Motor neuron (in vitro differentiated cells): ENCODE data around the gene EPHB2. TPM values are rescaled to one million over a fixed set of nuclear protein-coding genes. Genes with fewer than 3 reads are reported as not detected.
A peak's percentile ranks its signal among the peaks of the same experiment; 100 is the strongest.

Experiments used
- ATAC-seq, 8 experiments: fragments of 200-7000 bp; cut with Tn5 transposase; replicated peaks in 6 of 8; 2 replicates each; pipeline ENCODE4 v1.8.0; 2021; ENCODE audit warnings: mild to moderate bottlenecking in 8 of 8, moderate library complexity in 8 of 8
- H3K27ac ChIP-seq, 2 donors: fragments of 250-450 bp; sonication (Bioruptor Pico); 2 replicates each; pipeline ENCODE4 v1.9.0; 2021; ENCODE audit warnings: antibody characterized with exemption in 2 of 2, mild to moderate bottlenecking in 2 of 2, moderate library complexity in 1 of 2
- H3K4me1 ChIP-seq, 2 donors: fragments of 250-450 bp; sonication (Bioruptor Pico); replicated peaks in 1 of 2; 2 replicates each; pipeline ENCODE4 v1.6.1; 2021; ENCODE audit warnings: antibody characterized with exemption in 2 of 2, mild to moderate bottlenecking in 2 of 2, moderate library complexity in 1 of 2
- H3K4me3 ChIP-seq, 5 donors: fragments of 250-450 bp; sonication (Bioruptor Pico); 2 replicates each; pipeline ENCODE4 v1.9.0; 2021; ENCODE audit warnings: antibody characterized with exemption in 5 of 5, mild to moderate bottlenecking in 5 of 5, moderate library complexity in 4 of 5
- WGBS, 10 experiments: fragments of 450-650 bp; shearing (Covaris generic); methylation state at CpG; one replicate each; pipeline ENCODE4 v1.0.0; 2022; 5-methylcytosine and 5-hydroxymethylcytosine counted together
- in situ Hi-C, 9 experiments: fragments of 400-800 bp; cut with MboI; loops; one replicate each; pipeline ENCODE4 v1.15.0; 2021; ENCODE audit warnings: low sequenced_read_pairs in 9 of 9, low pct_unique_long_range_greater_than_20kb in 2 of 9; ENCODE audit not compliant: unreplicated experiment in 9 of 9
- total RNA-seq, 8 experiments: library from RNA; unstranded; fragments of 300-600 nt; gene quantifications; 2 replicates each; pipeline versions ENCODE4 v1.2.3 to v1.2.4, GENCODE V29; 2022

The EPHB2 gene
- total RNA-seq, 8 experiments from 2014 or later: 0.42 to 64.1 (median 41.8) TPM

GRCh38 chr1:22860414-22860800, 149.8 kb downstream of the EPHB2 start:
- in situ Hi-C loops: loop anchor here in 3 of 9 experiments (25.0 kb wide), 1 partner anchor 173 kb away; no protein-coding TSS in a partner anchor

GRCh38 chr1:22860883-22861385, 150.3 kb downstream of the EPHB2 start:
- H3K4me1 ChIP-seq: peaks cover 4 to 11% of the 10 kb centered on the region in 2 donors

More at GRCh38 chr1:22860414-22860800, 149.8 kb downstream of the EPHB2 start:
- Histone ChIP-seq H3K4me1 (peaks cover 4 to 11% of the 10 kb centered on the region in 2 donors), H3K27ac (no peak overlapping the region), H3K4me3 (no peak overlapping the region)
- WGBS, 10 experiments: 67 to 100% (median 79%) methylated on average over 1 to 5 of the region's 9 CpGs; no CpG with 5 or more reads in 5 of the 10 experiments
- ATAC-seq: no peak

GRCh38 chr1:22861764-22862440, 151.3 kb downstream of the EPHB2 start:
- in situ Hi-C loops: loop anchor here in 3 of 9 experiments (25.0 kb wide), 1 partner anchor 175 kb away; no protein-coding TSS in a partner anchor
- H3K4me3 ChIP-seq: no peak overlapping the region
- H3K4me1 ChIP-seq: peaks cover 4 to 11% of the 10 kb centered on the region in 2 donors
- peak; percentile 68 to 98 (median 94) for ATAC-seq
- peak overlapping the region; percentile 4 to 7 for H3K27ac ChIP-seq
- 0 to 80% (median 53%) methylated on average over 1 to 4 of the region's 4 CpGs; no CpG with 5 or more reads in 3 of the 10 experiments for WGBS, 10 experiments

More at GRCh38 chr1:22860883-22861385, 150.3 kb downstream of the EPHB2 start:
- in situ Hi-C loops: loop anchor here in 3 of 9 experiments (25.0 kb wide), 1 partner anchor 174 kb away; no protein-coding TSS in a partner anchor
- 63 to 88% (median 80%) methylated on average over 1 to 4 of the region's 4 CpGs; no CpG with 5 or more reads in 4 of the 10 experiments for WGBS, 10 experiments
- Histone ChIP-seq H3K27ac (no peak overlapping the region), H3K4me3 (no peak overlapping the region)
- no peak for ATAC-seq

- in situ Hi-C loops: loop anchor here in 3 of 9 experiments (25.0 kb wide), 1 partner anchor 175 kb away; no protein-coding TSS in a partner anchor
- H3K27ac ChIP-seq: no peak overlapping the region
- no peak for ATAC-seq
- 73 to 100% (median 94%) methylated on average over 1 to 9 of the region's 9 CpGs; no CpG with 5 or more reads in 3 of the 10 experiments for WGBS, 10 experiments
- no peak overlapping the region for H3K4me3 ChIP-seq
- H3K4me1 ChIP-seq: peaks cover 4 to 11% of the 10 kb centered on the region in 2 donors
These were observed 152.1 kb downstream of the EPHB2 start for GRCh38 chr1:22862752-22863151.

GRCh38 chr1:22863766-22864165, 153.1 kb downstream of the EPHB2 start:
- Histone ChIP-seq H3K27ac (no peak overlapping the region), H3K4me3 (no peak overlapping the region), H3K4me1 (peaks cover 4 to 11% of the 10 kb centered on the region in 2 donors)
- 78 to 100% (median 90%) methylated on average over 1 to 7 of the region's 7 CpGs; no CpG with 5 or more reads in 3 of the 10 experiments for WGBS, 10 experiments
- ATAC-seq: no peak
- in situ Hi-C loops: loop anchor here in 3 of 9 experiments (25.0 kb wide), 1 partner anchor 176 kb away; no protein-coding TSS in a partner anchor

- Histone ChIP-seq H3K27ac (no peak overlapping the region), H3K4me3 (no peak overlapping the region), H3K4me1 (peaks cover 4 to 11% of the 10 kb centered on the region in 2 donors)
- 87 to 100% (median 95%) methylated on average over 1 to 11 of the region's 24 CpGs; no CpG with 5 or more reads in 6 of the 10 experiments for WGBS, 10 experiments
- ATAC-seq: no peak
- in situ Hi-C loops: loop anchor here in 3 of 9 experiments (25.0 kb wide), 1 partner anchor 178 kb away; no protein-coding TSS in a partner anchor
These were observed 154.2 kb downstream of the EPHB2 start for GRCh38 chr1:22864886-22865285.

- in situ Hi-C loops: loop anchor here in 3 of 9 experiments (25.0 kb wide), 1 partner anchor 178 kb away; no protein-coding TSS in a partner anchor
- 38 to 100% (median 67%) methylated on average over 1 to 3 of the region's 5 CpGs; no CpG with 5 or more reads in 3 of the 10 experiments for WGBS, 10 experiments
- H3K27ac ChIP-seq: no peak overlapping the region
- H3K4me1 ChIP-seq: peaks cover 4 to 11% of the 10 kb centered on the region in 2 donors
- ATAC-seq: no peak
- H3K4me3 ChIP-seq: no peak overlapping the region
These were observed 155.1 kb downstream of the EPHB2 start for GRCh38 chr1:22865736-22866135.

- ATAC-seq: no peak
- WGBS, 10 experiments: 67 to 100% (median 94%) methylated on average over 1 to 5 of the region's 5 CpGs; no CpG with 5 or more reads in 2 of the 10 experiments
These were observed 156.2 kb downstream of the EPHB2 start for GRCh38 chr1:22866868-22867267.

GRCh38 chr1:22868331-22868730, 157.7 kb downstream of the EPHB2 start:
- Histone ChIP-seq H3K27ac (no peak overlapping the region), H3K4me1 (no peaks in the 10 kb centered on the region), H3K4me3 (no peak overlapping the region)
- ATAC-seq: no peak
- in situ Hi-C loops: loop anchor here in 3 of 9 experiments (25.0 kb wide), 1 partner anchor 181 kb away; no protein-coding TSS in a partner anchor
- 17 to 100% (median 92%) methylated on average over 1 to 3 of the region's 3 CpGs; no CpG with 5 or more reads in 3 of the 10 experiments for WGBS, 10 experiments

More at GRCh38 chr1:22866868-22867267, 156.2 kb downstream of the EPHB2 start:
- Histone ChIP-seq H3K27ac (no peak overlapping the region), H3K4me3 (no peak overlapping the region), H3K4me1 (peaks cover 1 to 4% of the 10 kb centered on the region in 2 donors)
- in situ Hi-C loops: loop anchor here in 3 of 9 experiments (25.0 kb wide), 1 partner anchor 180 kb away; no protein-coding TSS in a partner anchor

- no peak overlapping the region for H3K4me3 ChIP-seq
- no peak overlapping the region for H3K27ac ChIP-seq
- 86 to 100% (median 100%) methylated on average over 1 of the region's 1 CpG; no CpG with 5 or more reads in 5 of the 10 experiments for WGBS, 10 experiments
- in situ Hi-C loops: loop anchor here in 3 of 9 experiments (25.0 kb wide), 1 partner anchor 182 kb away; no protein-coding TSS in a partner anchor
- H3K4me1 ChIP-seq: no peaks in the 10 kb centered on the region
- no peak for ATAC-seq
These were observed 158.7 kb downstream of the EPHB2 start for GRCh38 chr1:22869325-22869724.

- Histone ChIP-seq H3K4me1 (peaks cover 4 to 7% of the 10 kb centered on the region in 2 donors), H3K4me3 (no peak overlapping the region), H3K27ac (no peak overlapping the region)
- WGBS, 10 experiments: 69 to 80% (median 72%) methylated on average over 1 to 13 of the region's 15 CpGs; no CpG with 5 or more reads in 4 of the 10 experiments
- ATAC-seq: peak in 1 of 8 experiments; percentile 22
- in situ Hi-C loops: loop anchor here in 3 of 9 experiments (25.0 kb wide), 1 partner anchor 183 kb away; no protein-coding TSS in a partner anchor
These were observed 159.7 kb downstream of the EPHB2 start for GRCh38 chr1:22870201-22870871.

- Histone ChIP-seq H3K27ac (no peak overlapping the region), H3K4me1 (peaks cover 9 to 21% of the 10 kb centered on the region in 2 donors), H3K4me3 (no peak overlapping the region)
- WGBS, 10 experiments: 50 to 100% (median 80%) methylated on average over 1 to 11 of the region's 11 CpGs; no CpG with 5 or more reads in 1 of the 10 experiments
- in situ Hi-C loops: loop anchor here in 3 of 9 experiments (25.0 kb wide), 1 partner anchor 186 kb away; no protein-coding TSS in a partner anchor
- no peak for ATAC-seq
These were observed 162.5 kb downstream of the EPHB2 start for GRCh38 chr1:22872981-22873664.
